Stomach smooth muscle (tissue), 2 donors: Measurements from ENCODE around the gene HARS1.
"Not testable (repeated sequence)": the region's sequence is repeated elsewhere in the genome, so short reads cannot be mapped to it uniquely, and the experiment has no call there.

Experiments
- H3K27ac ChIP-seq: one replicate; pipeline ENCODE4 v1.7.0; 2013; ENCODE audit warnings: mild to moderate bottlenecking, low read length, inconsistent platforms
- H3K27me3 ChIP-seq, 2 donors: one replicate each; pipeline ENCODE4 v1.7.0; 2013; ENCODE audit warnings: low read length in 2 of 2; ENCODE audit not compliant: insufficient read depth in 2 of 2, control insufficient read depth in 1 of 2
- H3K36me3 ChIP-seq, 2 donors: one replicate each; pipeline ENCODE4 v1.7.0; 2013; ENCODE audit warnings: low read length in 2 of 2; ENCODE audit not compliant: control insufficient read depth in 2 of 2, insufficient read depth in 2 of 2
- H3K4me1 ChIP-seq: one replicate; pipeline ENCODE4 v1.7.0; 2013; ENCODE audit warnings: low read length; ENCODE audit not compliant: control insufficient read depth, insufficient read depth
- H3K4me3 ChIP-seq, 2 donors: one replicate each; pipeline ENCODE4 v1.7.0; 2013; ENCODE audit warnings: low read length in 2 of 2
- H3K9ac ChIP-seq, 2 donors: one replicate each; pipeline ENCODE4 v1.7.0; 2013; ENCODE audit warnings: low read length in 2 of 2, mild to moderate bottlenecking in 1 of 2
- H3K9me3 ChIP-seq, 2 donors: one replicate each; pipeline ENCODE4 v1.7.0; 2013; ENCODE audit warnings: low read length in 2 of 2; ENCODE audit not compliant: control insufficient read depth in 2 of 2
- donor health status: healthy.
- donor health status: Pancreatic carcinoma.

Gene HARS1

DNA sequence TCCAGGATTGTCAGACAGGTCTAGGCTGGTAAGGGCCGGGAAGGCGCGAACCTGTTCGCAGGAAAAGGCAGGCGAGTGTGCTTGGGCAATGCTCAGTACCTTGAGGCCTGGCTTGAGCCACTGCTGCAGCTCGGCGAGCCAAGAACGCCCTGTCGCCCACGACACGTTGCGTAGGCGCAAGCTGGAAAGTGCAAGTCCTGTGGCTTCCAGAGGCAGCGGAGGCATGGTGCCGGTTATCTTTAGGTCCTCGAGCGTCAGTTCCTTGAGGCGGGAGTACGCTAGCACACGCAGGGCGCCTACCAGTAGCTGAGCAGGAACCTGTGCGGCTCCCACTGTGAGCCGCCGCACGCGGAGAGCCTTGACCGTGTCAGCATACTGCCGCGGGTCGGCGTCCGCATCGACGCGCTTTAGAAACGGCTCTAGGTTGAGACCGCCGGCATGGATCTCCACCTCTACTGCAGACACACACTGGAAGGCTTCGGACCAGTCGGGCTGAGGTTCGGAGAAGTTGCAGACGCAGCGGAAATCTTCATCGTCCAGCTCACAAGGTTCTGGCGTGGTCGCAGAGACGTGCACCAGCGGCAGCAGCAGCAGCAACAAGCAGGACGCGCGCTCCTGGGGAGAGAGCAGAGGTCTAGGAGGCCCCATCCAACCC lies 58.7 kb downstream of the HARS1 start:
- Histone ChIP-seq H3K9ac (peak overlapping the region; percentile 67 to 75), H3K4me1 (peaks cover 20% of the 10 kb centered on the region), H3K27me3 (no peaks in the 10 kb centered on the region), H3K4me3 (peak overlapping the region; percentile 71 to 88), H3K36me3 (no peaks in the 10 kb centered on the region), H3K9me3 (no peaks in the 10 kb centered on the region), H3K27ac (peak overlapping the region; percentile 49)

DNA sequence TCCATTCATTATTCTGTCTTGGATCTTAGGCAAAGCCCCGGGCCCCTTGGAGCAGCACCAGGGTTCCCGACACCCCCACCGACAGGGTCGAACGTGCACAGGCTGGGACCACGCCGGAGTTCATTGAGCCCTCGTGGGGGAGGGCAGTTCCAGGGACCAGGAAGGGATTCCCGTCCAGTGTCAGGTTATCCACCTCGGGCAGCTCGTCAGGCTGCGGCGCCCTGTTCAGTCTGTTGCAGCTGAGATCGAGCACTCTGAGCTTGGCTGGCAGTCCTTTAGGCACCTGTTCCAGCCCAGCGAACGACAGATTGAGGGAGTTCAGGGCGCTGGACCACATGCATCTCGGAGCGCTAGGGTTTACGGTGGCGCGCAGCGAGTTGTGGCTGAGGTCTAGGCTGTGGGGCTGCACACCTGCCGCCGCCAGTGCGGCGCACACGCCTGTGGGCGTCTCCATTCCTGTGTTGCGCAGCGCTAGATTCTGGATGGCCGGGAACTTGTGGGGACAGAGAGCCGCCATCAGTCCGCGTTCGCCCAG lies 59.3 kb downstream of the HARS1 start:
- Histone ChIP-seq H3K9ac (peak overlapping the region; percentile 67 to 75), H3K27ac (no peak overlapping the region), H3K36me3 (no peaks in the 10 kb centered on the region), H3K4me3 (peak overlapping the region; percentile 71 to 88), H3K9me3 (no peaks in the 10 kb centered on the region), H3K27me3 (no peaks in the 10 kb centered on the region), H3K4me1 (peaks cover 20% of the 10 kb centered on the region)

DNA sequence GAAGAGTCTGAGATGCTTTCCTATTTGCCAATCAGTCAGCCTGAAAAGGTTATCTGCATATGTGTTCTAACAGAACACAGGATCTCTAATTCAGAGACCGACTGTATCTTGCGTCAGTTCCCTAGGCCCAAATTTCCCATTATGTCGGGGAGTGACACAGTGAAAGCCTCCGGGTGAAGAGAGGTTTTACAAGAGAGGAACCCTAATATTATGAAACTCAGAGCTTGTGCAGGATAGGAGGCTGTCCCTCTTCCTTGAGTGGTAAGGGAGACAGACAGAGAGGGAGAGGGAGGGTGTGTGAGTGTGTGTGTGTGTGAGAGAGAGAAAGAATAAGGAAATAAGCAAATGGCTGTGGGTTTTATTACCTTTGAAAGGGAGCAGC lies 60.1 kb downstream of the HARS1 start:
- Histone ChIP-seq H3K36me3 (no peaks in the 10 kb centered on the region), H3K9ac (peak overlapping the region in 1 of 2 donors; percentile 14), H3K4me3 (peak overlapping the region in 1 of 2 donors; percentile 88), H3K9me3 (no peaks in the 10 kb centered on the region), H3K4me1 (peaks cover 20% of the 10 kb centered on the region), H3K27ac (no peak overlapping the region), H3K27me3 (no peaks in the 10 kb centered on the region)

DNA sequence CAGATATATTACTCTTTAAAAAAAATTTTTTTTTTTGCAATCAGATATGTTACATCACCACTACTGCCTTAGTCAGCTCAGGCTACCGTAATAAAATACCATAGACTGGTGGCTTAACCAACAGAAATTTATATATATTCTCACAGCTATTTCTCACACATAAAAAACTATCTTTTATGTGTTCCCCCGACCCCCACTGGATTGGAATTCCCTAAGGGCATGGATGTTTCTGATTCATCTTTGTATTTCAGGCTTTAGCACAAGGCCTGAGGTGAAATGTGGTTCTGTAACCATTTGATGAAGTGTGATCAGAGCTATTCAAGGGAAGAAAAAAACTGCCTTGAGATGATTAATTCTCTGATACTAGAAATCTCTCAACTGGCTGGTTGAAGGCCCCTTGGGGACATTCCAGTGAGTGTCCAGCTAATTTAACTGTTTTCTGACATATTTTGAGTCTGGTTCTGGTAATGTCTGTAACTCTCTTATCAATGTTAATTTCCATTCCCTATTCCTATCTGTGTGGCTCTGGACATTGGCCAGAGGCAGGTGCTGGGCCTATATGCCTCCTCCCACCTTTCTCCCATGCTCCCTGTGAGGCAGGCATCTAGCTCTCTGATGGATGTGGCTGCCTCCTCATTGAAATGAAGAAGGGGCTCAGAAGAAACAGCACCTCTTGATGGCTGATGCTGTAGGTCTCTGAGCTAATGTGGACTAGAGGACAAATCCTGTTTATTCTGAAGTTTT lies 60.7 kb downstream of the HARS1 start:
- H3K27me3 ChIP-seq: no peaks in the 10 kb centered on the region
- H3K4me3 ChIP-seq: no peak overlapping the region
- peak overlapping the region in 1 of 2 donors; percentile 14 for H3K9ac ChIP-seq
- H3K4me1 ChIP-seq: peaks cover 20% of the 10 kb centered on the region
- H3K27ac ChIP-seq: no peak overlapping the region
- H3K36me3 ChIP-seq: no peaks in the 10 kb centered on the region
- H3K9me3 ChIP-seq: no peaks in the 10 kb centered on the region

DNA sequence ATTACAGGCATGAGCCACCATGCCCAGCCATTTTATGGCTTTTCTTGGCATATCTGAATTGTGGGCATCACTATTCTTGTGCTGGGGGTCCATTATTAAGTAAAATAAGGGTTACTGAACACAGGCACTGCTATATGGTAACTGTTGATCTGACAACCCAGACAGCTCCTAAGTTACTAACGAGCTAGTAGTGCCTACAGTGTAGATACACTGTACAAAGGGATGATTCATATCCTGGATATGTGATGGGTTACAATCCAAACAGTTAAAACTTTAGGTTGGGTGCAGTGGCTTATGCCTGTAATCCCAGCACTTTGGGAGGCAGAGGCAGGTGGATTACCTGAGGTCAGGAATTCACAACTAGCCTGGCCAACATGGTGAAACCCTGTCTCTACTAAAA lies 62.5 kb downstream of the HARS1 start:
- H3K9me3 ChIP-seq: no peaks in the 10 kb centered on the region

DNA sequence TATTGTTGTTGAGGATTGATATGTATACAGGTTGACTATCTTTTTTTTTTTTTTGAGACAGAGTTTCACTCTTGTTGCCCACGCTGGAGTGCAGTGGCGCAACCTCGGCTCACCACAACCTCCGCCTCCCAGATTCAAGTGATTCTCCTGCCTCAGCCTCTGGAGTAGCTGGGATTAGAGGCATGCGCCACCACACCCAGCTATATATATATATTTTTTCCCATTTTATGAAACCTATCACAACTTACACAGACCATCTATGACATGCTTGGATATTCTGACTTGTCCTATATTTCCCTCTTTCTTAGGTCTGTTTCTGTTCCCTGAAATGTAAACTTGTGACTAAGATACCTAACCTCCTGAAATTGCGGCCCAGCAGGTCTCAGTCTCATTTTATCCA lies 63.2 kb downstream of the HARS1 start:
- Histone ChIP-seq H3K4me1 (peaks cover 16% of the 10 kb centered on the region), H3K9ac (no peak overlapping the region), H3K4me3 (no peak overlapping the region), H3K9me3 (no peaks in the 10 kb centered on the region), H3K27ac (no peak overlapping the region), H3K27me3 (no peaks in the 10 kb centered on the region), H3K36me3 (no peaks in the 10 kb centered on the region)

More for the DNA sequence above, 62.5 kb downstream of the HARS1 start:
- no peaks in the 10 kb centered on the region for H3K27me3 ChIP-seq
- no peaks in the 10 kb centered on the region for H3K36me3 ChIP-seq
- peaks cover 20% of the 10 kb centered on the region for H3K4me1 ChIP-seq
- H3K4me3 ChIP-seq: no peak overlapping the region
- H3K27ac ChIP-seq: no peak overlapping the region
- no peak overlapping the region for H3K9ac ChIP-seq

DNA sequence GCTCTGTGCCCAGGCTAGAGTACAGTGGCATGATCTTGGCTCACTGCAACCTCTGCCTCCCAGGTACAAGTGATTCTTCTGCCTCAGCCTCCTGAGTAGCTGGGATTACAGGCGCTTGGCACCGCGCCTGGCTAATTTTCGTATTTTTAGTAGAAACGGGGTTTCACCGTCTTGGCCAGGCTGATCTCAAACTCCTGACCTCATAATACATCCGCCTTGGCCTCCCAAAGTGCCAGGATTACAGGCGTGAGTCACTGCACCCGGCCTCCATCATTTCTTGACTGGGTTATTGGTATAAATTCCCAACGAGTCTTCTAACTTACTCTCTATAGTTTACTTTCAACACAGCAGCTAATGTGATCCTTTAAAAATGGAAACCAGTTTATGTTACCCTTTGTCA lies 66.3 kb downstream of the HARS1 start:
- H3K27ac ChIP-seq, H3K27me3 ChIP-seq, H3K4me3 ChIP-seq, H3K36me3 ChIP-seq, H3K9ac ChIP-seq, H3K9me3 ChIP-seq, H3K4me1 ChIP-seq: not testable (repeated sequence)
